Renal cortical epithelial cell (primary cell): ENCODE measurements around the gene MAPK8IP1. TPM values are rescaled to one million over a fixed set of nuclear protein-coding genes. Genes with fewer than 3 reads are reported as not detected.

ENCODE experiments used
- DNase-seq: peaks from one replicate; pipeline ENCODE4 v3.0.0-alpha.2; 2011; ENCODE audit warnings: low read depth
- total RNA-seq: library from RNA; depleted of rRNA; stranded (reverse); fragments of >200 nt; gene quantifications from 2 replicates; pipeline ENCODE4 v1.2.3, GENCODE V29; 2014

The MAPK8IP1 gene
- total RNA-seq, 1 donor from 2014 or later, result 8.7 TPM

DNA sequence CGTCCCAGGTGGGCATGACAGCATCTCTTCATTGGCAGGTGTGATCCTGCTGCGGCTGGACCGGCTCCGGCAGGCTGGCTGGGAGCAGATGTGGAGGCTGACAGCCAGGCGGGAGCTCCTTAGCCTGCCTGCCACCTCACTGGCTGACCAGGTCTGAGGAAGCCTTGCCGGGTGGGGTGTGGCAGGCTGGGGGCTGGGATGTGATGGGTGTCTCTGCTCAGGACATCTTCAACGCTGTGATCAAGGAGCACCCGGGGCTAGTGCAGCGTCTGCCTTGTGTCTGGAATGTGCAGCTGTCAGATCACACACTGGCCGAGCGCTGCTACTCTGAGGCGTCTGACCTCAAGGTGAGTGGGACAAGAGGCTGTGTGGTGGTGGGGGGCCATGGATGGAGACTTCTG lies 40.5 kb downstream of the MAPK8IP1 start:
- DNase-seq, result no peak

DNA sequence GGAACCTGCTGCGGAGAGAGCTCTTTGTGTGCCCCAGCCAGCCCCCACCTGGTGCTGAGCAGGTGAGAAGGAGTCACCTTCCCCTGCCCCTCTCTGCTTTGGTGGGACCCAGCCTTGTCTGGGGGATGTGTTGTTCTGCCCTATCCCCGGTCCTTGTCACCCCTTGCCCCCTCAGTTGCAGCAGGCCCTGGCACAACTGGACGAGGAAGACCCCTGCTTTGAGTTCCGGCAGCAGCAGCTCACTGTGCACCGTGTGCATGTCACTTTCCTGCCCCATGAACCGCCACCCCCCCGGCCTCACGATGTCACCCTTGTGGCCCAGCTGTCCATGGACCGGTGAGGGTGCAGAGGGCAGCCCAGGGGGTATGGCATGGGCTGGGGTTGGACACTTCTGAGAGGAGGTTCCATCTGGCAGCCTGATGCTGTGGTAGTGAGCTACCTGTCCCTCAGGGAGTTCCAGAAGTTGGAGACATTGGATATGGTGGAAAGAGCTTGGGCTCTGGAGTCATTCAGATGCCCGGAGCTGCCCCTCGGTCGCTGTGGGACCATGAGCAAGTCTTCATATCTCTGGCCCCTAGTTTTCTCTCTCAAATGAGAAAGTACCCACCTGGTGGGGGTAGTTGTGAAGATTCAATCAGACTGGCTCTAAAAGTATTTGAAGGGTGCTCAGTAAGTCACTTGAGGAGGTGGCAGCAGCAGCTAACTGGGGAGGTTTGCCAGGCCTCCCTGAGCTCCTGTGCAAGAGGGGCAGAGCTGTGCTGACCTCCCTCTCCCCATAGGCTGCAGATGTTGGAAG lies 41.3 kb downstream of the MAPK8IP1 start:
- DNase-seq, result no peak

DNA sequence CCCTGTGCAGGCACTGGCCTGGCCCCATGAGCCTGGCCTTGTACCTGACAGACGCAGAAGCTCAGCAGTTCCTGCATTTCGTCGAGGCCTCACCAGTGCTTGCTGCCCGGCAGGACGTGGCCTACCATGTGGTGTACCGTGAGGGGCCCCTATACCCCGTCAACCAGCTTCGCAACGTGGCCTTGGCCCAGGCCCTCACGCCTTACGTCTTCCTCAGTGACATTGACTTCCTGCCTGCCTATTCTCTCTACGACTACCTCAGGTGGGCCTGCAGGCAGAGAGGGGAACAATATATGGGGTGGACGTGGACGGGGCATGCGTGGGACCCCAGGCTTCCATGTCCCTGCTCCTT lies 41.9 kb downstream of the MAPK8IP1 start:
- DNase-seq, result no peak

DNA sequence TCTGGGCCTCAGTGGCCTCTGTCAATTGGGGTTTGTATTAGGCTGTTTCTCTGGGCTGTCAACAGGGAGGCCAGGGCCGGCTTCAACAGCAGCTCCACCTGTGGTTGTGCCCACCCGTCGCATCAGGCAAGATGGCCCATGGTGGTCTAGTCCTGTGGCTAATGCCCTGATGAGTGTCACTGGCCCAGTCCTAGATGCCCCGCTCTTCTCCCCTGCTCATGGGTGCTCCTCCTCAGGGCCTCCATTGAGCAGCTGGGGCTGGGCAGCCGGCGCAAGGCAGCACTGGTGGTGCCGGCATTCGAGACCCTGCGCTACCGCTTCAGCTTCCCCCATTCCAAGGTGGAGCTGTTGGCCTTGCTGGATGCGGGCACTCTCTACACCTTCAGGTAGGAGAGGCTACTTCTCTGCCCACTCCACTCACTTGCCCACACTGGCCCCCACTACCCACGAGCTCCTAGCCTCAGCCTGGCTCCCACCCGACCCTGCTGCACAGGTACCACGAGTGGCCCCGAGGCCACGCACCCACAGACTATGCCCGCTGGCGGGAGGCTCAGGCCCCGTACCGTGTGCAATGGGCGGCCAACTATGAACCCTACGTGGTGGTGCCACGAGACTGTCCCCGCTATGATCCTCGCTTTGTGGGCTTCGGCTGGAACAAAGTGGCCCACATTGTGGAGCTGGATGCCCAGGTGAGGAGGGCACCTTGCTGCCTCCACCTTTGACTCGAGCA lies 42.4 kb downstream of the MAPK8IP1 start:
- DNase-seq, result no peak

DNA sequence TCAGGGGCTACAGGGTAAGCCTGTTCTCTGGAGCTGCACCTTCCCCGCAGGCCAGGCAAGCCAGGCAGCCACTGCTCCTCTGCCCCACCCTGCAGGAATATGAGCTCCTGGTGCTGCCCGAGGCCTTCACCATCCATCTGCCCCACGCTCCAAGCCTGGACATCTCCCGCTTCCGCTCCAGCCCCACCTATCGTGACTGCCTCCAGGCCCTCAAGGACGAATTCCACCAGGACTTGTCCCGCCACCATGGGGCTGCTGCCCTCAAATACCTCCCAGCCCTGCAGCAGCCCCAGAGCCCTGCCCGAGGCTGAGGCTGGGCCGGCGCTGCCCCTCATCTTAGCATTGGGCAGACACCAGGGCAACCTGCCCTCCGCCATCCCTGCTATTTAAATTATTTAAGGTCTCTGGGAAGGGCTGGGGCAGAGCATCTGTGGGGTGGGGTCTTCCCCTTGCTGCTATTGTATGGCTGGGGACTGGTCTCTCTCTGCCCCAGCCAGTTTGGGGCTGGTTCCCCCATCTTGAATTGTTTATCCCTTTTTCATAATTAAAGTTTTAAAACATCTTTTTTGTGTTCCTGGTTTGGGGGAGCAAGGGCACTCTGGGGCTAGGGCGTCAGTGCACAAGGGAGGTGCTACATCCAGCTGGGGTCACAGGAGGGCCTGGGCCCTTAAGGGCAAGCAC lies 43.2 kb downstream of the MAPK8IP1 start:
- DNase-seq, result no peak

DNA sequence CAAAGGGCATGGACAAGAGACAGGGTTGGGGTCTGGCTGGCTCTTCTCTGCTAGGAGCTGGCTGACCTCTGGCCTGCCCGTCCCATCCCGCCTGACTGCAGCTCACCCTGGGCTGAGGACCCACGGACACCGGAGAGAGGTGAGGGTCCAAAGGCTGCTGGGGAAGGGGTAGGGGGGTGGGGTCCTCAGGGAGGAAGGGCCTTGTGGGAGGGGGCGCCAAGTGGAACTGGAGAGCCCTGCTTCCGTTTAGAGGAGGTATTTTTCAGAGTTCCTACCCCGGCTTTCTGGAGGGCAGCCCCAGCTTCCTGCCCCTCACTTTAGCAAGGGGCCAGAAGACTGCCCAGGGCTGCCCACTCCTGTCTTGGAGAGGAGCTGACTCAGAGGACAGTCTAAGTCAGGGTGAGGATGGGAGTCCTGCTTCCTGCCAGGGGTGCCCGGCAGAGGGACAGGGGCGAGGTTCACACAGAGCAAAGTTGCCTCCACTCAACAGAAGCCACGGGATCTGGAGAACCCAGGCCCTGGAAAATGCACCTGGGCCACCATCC lies 44.1 kb downstream of the MAPK8IP1 start:
- DNase-seq, result no peak

DNA sequence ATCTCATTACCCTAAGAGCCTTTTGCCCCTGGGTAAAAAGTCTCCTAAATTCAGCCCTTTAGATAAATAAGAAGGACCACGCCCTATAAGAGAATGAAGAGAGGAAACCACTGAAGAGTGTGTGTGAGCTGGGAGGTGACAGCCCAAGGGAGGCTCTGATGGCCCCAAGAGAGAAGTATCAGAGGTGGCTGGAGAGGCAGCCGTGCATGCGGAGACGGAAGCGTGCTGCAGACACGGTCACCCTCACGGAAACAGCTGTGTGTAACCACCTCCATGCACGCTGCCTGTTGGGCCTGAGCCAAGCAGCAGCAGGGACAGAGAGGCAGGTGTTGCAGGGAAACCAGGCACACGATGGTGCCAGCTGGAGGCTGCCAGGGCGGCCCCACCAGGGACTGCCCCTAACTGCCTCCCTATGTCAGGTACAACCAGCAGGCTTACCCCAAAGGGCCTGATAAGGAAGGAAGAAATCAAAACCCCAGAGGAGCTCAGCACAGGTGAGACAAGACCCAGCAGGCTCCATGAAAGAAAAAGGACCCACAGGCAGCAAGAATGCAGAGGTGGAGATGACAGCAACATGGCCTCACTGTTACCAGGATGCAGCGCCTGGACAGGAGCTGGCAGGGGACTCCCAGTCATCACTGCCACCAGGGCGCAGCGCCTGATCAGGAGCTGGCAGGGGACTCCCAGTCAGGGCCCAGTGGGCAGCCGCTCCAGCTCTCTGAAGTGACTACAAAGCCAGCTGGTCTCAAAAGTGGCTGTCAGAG lies 44.8 kb downstream of the MAPK8IP1 start:
- no peak for DNase-seq

DNA sequence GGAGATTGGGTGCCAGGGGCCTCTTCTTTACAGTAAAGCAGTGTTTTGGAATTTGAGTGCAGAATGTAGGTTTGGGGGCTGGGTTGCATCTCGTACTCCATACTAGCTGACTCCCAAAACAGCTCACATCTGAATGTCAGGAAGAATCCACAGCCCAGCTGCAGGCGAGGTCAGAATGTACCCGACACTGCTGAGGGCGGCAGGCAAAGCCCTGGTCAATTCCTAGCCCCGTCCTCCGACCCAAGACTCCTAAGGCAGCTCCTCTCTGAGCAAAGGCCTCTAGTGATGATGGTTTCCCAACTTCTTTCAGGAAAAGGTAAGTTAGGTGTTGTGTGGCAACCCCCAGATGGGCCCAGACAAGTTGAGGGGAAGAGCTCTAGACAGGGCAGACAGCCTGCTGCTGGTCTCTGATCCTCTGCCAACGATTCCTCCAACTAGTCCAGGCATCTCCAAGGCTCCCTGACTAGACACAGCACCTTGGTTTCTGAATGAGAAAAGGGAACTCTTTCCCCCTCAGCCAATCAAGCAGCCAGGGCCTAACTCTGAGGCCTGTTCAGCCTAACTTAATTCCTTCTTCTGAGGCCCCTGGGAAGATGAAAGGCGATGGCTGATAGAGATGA lies 45.6 kb downstream of the MAPK8IP1 start:
- no peak for DNase-seq

DNA sequence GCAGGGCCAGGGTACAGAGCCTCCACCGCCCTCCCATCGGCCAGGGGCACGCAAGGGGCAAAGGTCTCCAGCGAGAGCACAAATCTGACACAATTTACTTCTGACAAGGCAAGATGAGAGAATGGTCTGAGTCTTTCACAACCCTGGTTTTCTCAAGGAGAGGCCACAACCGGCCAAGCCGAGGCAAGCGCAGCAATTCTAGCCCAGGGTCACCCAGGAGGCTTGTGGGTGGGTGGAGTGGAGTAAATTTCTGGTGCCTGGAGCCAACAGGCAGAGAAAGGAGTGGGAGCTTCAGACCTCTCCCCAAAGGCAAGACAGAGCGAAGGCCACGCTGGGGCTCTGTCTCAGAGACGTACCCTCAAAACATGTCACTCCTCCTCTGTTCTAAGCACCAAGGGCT lies 46.3 kb downstream of the MAPK8IP1 start:
- DNase-seq, result no peak

DNA sequence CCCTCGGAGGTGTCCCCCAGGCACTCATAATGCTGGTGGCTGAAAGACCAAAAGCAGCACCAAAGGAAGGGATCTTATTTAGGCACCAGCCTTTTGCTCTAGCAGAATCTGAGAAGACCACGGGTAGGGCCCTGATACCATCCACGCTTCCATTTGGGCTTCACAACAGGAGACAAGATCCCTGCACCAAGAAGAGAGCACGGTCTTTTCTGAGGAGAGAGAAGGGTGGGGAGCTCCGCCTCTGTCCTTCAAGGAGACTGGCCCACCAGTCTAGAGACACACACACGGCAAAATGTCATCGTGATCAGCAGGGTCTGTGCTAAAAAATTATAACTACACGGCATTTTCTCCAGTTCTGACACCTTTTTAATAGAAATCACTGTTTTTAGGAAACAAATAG lies 46.8 kb downstream of the MAPK8IP1 start:
- no peak for DNase-seq

DNA sequence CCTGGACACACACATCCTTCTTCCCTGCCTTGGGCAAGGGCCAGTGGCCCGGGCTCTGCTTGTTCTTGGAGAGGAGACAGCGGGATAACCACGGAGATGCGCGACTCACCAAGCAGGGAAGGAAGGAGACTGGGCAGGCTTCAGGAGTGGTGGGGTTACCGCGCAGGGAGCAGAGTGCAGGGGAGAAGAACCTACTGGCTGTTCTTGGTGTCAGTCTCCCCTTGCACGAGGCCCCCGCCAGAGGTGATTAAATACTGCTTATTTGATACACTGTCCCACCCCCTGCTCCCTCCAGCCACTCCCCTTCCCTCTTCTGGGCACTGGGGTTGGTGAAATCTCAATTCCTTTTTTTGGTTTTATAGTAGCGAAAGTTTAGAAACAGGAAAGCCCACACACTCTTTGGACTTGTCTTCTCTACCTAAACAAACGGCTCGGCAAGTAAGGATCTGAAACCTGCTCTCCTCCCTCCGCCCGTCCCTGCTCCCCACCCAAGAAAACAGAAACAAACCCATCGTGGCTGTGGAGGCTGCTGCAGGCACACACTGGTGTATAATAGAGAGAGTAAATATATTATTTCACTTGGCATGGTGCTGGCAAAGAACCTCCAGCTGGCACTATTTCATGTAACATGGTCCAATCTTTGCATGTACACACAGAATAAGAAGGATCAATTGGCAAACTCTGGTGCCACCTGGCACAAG lies 47.8 kb downstream of the MAPK8IP1 start:
- peak; percentile 25 for DNase-seq

DNA sequence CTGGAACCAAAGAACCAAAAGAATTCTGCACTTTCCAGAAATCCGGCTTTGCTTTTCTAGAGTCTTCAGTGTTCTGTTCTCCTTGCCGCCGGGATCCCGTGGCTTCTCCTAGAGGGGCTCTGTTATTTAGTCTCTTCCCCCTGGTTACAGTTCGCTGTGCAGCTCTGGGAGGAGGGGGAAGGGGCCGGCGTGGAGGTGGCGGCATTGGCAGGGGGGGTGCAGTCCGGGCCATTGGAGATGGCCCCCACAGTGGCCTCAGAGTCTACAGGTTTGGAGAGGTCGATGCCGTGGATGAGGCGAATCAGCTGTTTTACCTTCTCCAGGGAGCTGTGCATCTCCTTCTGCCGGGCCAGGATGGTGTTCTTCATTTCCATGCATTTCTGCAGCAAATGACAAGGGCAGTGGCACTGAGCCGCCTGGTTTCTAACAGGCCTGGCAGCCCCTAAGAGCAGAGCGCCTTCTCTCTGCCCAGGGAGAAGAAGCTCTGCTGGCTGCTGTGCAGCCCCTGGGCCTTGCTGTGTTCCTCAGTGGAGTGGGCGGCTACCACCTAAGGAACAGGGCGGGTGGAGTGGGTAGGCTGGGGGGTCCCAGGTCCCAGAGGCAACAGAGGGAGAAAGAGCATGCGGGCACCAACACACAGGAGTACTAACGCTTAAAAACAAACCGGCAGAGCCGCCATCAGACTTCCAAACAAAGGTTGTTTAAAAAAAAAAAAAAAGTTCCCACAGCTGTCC lies 48.6 kb downstream of the MAPK8IP1 start:
- no peak for DNase-seq

DNA sequence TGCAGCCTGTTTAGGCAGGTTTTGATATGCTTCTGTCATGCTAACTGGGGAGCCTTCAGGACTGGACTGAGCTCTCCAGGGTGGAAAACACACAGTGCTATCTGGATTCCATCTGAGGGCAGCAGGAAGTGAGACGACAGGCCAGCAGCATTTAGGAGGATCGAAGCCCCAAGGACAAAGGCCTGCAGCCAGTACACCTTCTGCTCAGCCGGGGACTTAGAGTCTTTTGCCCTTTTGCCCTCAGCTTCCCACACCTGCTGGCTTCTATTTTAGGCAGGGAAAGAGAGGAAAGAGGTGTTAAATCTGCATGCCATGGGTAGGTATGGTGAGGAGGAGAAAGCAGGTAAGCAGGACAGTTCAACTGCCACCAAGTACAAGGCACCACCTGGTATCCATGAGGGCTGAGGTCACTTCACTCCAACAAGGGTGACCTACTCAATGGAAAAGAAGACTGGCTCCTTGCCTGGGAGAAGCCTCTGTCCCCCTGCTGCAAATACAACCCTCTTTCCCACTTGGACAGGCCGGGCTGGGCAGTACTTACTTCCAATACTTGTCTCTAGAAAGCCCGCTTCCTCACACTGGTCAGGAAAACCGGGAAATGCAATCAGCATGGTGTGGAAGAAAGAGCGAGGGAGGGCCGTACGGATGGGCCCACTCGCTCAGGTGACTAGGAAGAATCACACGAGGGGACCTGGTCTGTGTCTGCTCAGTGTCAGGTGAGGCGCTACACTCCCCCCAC lies 49.3 kb downstream of the MAPK8IP1 start:
- no peak for DNase-seq

DNA sequence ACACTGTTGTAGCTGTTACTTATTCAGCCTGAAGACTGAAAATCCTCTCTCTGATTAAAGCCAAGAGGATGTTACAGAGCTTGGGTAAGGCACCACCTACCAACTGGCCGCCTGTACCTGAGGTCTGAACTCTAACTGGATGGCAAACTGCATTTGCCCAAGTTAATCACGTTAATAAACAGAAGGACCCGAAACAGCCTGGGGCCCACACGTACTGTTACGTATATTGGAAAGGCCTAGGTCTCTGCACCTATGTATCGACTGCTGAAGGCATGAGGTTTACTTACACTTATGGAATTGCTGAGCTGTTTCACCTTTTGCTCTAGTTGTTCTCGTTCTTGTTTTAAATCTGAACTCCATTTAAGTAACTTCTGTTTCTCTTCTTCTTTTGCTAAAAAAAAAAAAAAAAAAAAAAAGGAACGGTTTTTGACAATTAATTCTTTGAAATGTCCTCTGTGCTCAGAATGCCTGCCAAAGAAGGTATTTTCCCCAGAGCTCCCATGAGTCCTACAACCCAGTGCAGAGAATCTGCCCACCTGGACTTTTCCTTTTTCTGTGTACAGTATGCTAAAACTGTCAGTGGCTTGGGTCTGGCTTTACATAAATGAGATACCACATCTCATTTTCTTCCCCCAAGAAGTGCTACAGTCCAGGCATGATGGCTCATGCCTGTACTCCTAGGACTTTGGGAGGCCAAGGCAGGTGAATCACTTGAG lies 50.1 kb downstream of the MAPK8IP1 start:
- DNase-seq, result no peak

DNA sequence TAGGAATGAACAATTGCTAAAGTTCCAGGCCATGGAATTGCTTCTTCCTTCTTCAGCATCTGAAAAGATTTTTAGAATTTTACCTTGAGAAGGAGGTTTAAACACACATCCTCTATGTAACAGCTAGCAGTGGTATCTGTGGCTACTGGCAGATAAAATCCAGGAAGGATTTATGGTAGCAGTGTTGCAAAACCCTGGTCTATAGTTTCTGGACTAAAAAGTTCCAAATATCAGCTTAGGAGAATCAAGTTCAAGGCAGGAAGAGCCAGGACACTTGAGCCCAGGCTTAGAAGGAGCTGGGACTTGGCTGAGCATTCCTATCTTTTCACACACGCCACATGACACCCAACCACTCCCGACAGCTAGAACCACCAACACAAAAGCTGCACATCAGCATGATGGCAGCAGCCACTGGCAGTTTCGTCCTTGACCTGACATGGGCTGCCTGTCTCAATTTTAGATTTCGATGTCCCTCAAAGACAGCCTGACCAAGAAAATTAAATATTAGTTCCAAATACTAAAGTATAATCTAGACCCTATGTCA lies 51.1 kb downstream of the MAPK8IP1 start:
- DNase-seq, result no peak

DNA sequence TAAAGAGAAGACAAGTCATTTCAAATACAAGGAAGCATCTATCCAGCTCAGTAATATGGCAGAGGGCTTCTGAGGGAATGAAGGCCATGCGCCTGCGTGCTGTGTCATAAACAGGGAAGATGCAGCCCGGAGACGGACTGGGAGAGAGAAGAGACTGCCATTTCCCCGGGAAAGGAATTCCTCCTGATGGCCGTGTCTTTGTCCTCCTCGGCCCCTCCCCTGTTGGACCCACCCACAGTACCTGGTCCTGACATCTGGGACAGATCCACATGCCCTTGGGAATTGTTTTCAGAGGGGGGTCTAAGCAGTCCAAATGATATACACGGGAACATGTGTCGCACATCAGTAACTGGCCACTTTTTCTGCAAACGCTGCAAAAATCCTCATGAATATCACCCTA lies 52.5 kb downstream of the MAPK8IP1 start:
- no peak for DNase-seq

DNA sequence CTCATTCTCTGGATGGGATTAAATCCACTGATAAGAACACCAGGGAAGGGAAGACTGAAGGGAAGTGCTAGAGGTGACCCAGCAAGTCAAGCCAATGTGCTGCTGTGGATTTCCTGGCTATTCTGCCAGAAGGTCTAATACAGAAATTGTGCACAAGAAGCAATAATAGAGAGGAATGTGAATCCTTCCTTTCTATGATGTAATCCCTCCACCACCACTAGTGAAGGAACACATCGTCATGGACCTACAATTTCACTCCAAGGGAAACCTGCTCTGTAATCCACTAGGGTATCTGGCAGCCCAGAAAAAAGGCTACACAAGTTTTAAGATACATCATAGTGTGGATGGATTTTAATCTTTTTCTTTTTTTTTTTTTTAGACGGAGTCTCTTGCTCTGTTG lies 54.4 kb downstream of the MAPK8IP1 start:
- peak; percentile 31 for DNase-seq

DNA sequence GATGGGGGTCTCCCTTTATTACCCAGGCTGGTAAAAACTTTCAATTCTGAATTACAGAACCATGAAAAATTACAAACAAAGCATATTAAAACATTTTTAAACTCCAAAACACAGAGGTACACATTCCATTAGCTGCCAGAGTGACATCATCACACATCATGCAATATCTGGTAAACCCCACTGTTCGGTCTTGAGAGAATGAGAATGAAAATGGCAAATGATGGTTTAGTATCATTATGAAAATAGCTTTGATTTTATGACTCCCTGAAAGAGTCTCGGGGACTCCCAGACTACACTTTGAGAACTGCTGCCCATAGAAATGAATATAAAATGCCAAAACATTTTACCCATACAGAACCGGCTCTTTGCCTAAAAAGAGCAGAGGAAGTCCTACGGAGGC lies 55.8 kb downstream of the MAPK8IP1 start:
- DNase-seq, result no peak
